RWPE1 (cell line): ENCODE data around the gene SLC9A9.
"Not testable (repeated sequence)": the region's sequence is repeated elsewhere in the genome, so short reads cannot be mapped to it uniquely, and the experiment has no call there.

ENCODE experiments used
- CTCF ChIA-PET: fragments of 350-600 bp; sonication (Branson Sonifier 250); formaldehyde crosslinking; extraction: SDS; loops from one replicate; lab custom pipeline; 2021; lab: Yijun Ruan, JAX
- POLR2A ChIA-PET: fragments of 400-600 bp; formaldehyde crosslinking; extraction: SDS; loops from one replicate; lab custom pipeline; 2020; ENCODE audit warnings: antibody characterized with exemption; ENCODE audit not compliant: low non-redundant PET; lab: Yijun Ruan, JAX
- DNase-seq: peaks from one replicate; pipeline ENCODE4 v3.0.0; 2012; ENCODE audit warnings: low spot score
- H3K27ac ChIP-seq: fragments of 450-650 bp; 2 replicates; pipeline ENCODE4 v1.5.1; 2017
- TF ChIP-seq, protein P1 (sequence below): fragments of 450-650 bp; conservative IDR thresholded peaks from 2 replicates; pipeline ENCODE4 v1.5.1; 2017; ENCODE audit warnings: low read depth, mild to moderate bottlenecking

SLC9A9 gene

DNA sequence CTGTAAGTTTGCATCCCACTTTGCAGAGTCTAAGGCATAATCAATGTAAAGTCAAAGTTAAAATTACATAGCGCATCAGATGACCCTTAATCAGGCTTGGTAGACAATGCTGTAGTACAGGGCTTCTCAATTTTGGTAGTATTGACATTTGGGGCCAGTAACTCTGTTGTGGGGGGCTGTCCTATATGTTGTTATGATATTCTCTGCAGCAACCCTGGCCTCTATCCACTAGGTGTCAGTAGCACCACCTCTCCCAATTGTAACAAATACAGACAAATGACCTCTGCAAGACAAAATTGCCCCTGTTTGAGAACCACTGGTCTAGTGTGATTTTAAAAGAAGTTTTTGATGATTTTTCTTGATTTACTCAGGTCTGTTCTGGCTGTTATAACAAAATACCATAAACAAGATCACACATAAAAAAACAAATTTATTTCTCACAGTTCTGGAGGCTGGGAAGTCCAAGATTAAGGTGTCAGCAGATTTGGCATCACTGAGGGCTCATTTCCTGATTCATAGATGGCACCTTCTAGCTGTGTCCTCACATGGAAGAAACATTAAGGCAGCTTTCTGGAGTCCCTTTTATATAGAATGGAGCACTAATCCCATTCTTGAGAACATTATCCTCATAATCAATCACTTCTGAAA is 37.6 kb upstream of the SLC9A9 start:
- POLR2A ChIA-PET = interaction anchor here (0.6 kb wide), 1 partner anchor 9 kb away, joined by 3 read pairs; no protein-coding TSS in a partner anchor
- TF ChIP-seq, protein P1, sequence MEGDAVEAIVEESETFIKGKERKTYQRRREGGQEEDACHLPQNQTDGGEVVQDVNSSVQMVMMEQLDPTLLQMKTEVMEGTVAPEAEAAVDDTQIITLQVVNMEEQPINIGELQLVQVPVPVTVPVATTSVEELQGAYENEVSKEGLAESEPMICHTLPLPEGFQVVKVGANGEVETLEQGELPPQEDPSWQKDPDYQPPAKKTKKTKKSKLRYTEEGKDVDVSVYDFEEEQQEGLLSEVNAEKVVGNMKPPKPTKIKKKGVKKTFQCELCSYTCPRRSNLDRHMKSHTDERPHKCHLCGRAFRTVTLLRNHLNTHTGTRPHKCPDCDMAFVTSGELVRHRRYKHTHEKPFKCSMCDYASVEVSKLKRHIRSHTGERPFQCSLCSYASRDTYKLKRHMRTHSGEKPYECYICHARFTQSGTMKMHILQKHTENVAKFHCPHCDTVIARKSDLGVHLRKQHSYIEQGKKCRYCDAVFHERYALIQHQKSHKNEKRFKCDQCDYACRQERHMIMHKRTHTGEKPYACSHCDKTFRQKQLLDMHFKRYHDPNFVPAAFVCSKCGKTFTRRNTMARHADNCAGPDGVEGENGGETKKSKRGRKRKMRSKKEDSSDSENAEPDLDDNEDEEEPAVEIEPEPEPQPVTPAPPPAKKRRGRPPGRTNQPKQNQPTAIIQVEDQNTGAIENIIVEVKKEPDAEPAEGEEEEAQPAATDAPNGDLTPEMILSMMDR = peak; percentile 78
- no peak overlapping the region for H3K27ac ChIP-seq
- DNase-seq = peak; percentile 39
- CTCF ChIA-PET = interaction anchor here (0.6 to 1.1 kb wide), 3 partner anchors 16 to 207 kb away, joined by 3 to 4 read pairs (median 3); no protein-coding TSS in a partner anchor

DNA sequence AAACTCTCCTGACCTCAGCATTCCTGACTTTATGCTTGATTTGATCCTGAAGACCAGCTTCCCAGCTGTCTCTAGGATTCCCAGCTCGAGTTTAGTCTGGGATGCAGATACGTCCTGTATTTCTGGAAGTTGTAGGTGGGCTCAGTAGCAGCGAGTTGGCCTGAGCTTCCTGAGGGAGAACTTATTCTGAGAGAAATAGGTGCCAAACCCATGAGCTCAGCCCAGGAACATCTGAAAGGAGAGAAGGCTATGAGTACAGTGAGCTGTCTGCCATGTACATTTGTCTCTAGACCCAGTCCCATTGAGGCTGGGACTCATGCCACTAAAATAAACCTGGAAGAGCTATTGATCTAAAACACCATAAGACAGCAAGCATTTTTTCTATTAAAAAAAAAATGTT is 36.6 kb upstream of the SLC9A9 start:
- POLR2A ChIA-PET = interaction anchor here (0.6 kb wide), 1 partner anchor 10 kb away, joined by 3 read pairs; no protein-coding TSS in a partner anchor
- TF ChIP-seq, protein P1 = no peak
- CTCF ChIA-PET = interaction anchor here (0.6 to 1.1 kb wide), 3 partner anchors 15 to 1238 kb away, joined by 3 read pairs; no protein-coding TSS in a partner anchor

DNA sequence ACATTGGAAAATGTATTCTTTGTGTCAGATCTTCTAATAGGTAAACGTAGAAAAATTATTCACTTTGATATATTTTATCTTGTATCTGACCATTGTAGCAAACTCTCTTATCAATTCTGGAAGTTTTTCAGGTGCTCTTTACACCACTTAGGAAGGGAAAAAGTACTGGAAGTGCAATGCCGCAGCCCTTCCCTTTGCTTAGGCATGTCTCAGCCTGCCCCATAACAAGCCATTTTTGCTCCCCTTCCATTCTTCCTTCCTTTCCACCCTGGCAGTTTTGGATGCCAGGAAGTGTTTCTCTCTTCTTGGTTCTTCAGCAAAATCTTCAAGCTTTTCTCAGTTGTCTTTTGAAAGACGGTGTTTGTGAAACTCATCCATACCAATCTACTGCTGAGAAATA is 34.9 kb upstream of the SLC9A9 start:
- H3K27ac ChIP-seq = no peak overlapping the region
- no peak for DNase-seq
- TF ChIP-seq, protein P1 = no peak
- ChIA-PET CTCF (interaction anchor here (0.6 to 1.3 kb wide), 2 partner anchors 108 to 668 kb away, joined by 3 read pairs; no protein-coding TSS in a partner anchor), POLR2A (no interaction called here)

More for the DNA sequence above, 36.6 kb upstream of the SLC9A9 start:
- H3K27ac ChIP-seq = no peak overlapping the region
- DNase-seq = no peak

DNA sequence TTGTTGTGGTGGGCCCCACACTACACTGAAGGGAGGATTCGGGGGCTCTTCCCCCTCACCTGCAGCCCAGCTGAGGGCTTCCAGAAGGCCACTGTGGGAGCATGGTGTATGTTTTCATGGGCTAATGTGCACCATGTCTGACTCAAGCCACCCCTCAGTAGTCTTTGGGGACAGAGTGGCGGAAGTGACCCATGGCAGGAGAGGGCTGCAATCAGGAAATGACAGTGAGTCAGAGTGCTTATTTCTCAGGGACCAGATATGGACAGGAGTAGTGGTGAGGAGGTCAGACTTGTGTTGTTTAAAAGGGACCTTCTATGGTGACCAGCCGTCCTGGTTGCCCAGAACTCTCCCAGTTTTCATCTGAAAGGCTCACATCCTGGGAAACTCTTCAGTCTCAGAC is 32.8 kb upstream of the SLC9A9 start:
- ChIA-PET CTCF (no interaction called here), POLR2A (no interaction called here)
- no peak overlapping the region for H3K27ac ChIP-seq
- TF ChIP-seq, protein P1 = no peak
- no peak for DNase-seq

DNA sequence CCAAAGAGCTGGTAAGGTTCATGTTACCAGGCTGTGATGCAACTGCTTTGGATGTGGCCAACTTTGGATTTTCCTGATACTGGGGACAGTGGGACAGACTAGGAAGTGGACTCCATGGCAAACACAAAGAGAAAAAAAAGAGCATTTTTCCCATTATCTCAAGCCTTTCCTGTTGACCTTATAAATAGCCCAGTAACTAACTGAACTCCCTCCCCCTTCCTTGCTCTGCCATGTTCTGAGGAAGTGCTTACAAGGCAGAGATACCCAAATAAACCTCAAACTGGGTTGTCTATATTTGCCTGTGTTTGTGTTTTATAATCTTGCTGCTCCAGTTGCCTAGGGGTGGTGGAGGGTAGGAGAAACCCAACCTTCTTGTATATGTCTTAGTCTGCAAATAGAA is 27.3 kb upstream of the SLC9A9 start:
- CTCF ChIA-PET = no interaction called here
- TF ChIP-seq, protein P1 = no peak
- no peak for DNase-seq
- no peak overlapping the region for H3K27ac ChIP-seq
- POLR2A ChIA-PET = no interaction called here

DNA sequence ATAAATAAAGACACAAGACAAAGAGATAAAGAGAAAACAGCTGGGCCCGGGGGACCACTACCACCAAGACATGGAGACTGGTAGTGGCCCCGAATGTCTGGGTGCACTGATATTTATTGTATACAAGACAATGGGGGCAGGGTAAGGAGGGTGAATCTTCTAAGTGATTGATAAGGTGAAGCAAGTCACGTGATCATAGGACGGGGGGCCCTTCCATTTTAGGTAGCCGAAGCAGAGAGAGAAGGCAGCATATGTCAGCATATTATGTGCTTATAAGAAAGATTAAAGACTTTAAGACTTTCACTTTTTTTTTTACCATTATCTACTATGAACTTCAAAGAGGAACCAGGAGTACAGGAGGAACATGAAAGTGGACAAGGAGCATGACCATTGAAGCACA is 25.3 kb upstream of the SLC9A9 start:
- CTCF ChIA-PET, POLR2A ChIA-PET, H3K27ac ChIP-seq, DNase-seq: not testable (repeated sequence)

DNA sequence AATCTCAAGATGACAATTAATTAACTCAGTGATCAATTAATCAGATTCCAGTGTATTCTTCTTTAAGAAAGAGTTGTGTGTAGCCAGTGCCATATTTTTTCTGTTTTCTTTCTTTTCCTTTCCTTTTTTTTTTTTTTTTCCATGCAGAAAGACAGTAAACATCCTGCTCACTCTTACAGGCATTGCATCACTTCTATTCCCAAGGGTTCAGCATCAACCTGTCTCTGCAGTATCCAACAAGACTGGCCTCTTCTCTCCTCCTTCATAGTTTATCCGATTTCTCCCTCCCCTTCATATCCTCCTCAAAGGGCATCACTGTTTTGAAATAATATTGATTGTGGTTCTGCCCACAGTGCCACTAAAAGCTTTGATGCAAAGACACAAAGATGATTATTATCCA is 17.0 kb upstream of the SLC9A9 start:
- no peak overlapping the region for H3K27ac ChIP-seq
- CTCF ChIA-PET = interaction anchor here (0.6 kb wide), 1 partner anchor 102 kb away, joined by 4 read pairs; no protein-coding TSS in a partner anchor
- TF ChIP-seq, protein P1 = no peak
- no peak for DNase-seq
- POLR2A ChIA-PET = no interaction called here
